ENCODE data around the gene MAP3K19. TPM values are rescaled to one million over a fixed set of nuclear protein-coding genes. Genes with fewer than 3 reads are reported as not detected.
A peak's percentile ranks its signal among the peaks of the same experiment; 100 is the strongest.

Gene MAP3K19
- total RNA-seq, 2 experiments from 2014 or later, result not detected

GRCh38 chr2:135072125-135072997, 25.1 kb upstream of the MAP3K19 start:
- POLR2A ChIA-PET, result no interaction called here
- no peak overlapping the region for H3K4me3 Mint-ChIP-seq
- no peaks in the 10 kb centered on the region for H3K27me3 Mint-ChIP-seq
- no peaks in the 10 kb centered on the region for H3K4me1 Mint-ChIP-seq
- no peak overlapping the region for H3K27ac Mint-ChIP-seq
- H3K9me3 Mint-ChIP-seq, result peaks cover 42% of the 10 kb centered on the region
- DNase-seq, result no peak
- CTCF ChIA-PET, result interaction anchor here (0.6 kb wide), 1 partner anchor 16 kb away, joined by 6 read pairs; no protein-coding TSS in a partner anchor
- peaks cover 59% of the 10 kb centered on the region for H3K36me3 Mint-ChIP-seq (ENCODE audit: low read depth)

- no peak overlapping the region for H3K27ac Mint-ChIP-seq
- DNase-seq, result no peak
- no peak overlapping the region for H3K4me3 Mint-ChIP-seq
- H3K36me3 Mint-ChIP-seq (ENCODE audit: low read depth), result peaks cover 73% of the 10 kb centered on the region
- no peaks in the 10 kb centered on the region for H3K27me3 Mint-ChIP-seq
- H3K9me3 Mint-ChIP-seq, result peaks cover 32% of the 10 kb centered on the region
- ChIA-PET CTCF (interaction anchor here (0.9 to 1.7 kb wide), 2 partner anchors 12 to 15 kb away, joined by 3 to 4 read pairs; partner anchors contain the start of gene RAB3GAP1), POLR2A (no interaction called here)
- H3K4me1 Mint-ChIP-seq, result peaks cover 10% of the 10 kb centered on the region
Observed at GRCh38 chr2:135066710-135067109, 19.5 kb upstream of the MAP3K19 start.

- Mint-ChIP-seq H3K4me3 (no peak overlapping the region), H3K4me1 (peaks cover 11% of the 10 kb centered on the region), H3K27ac (no peak overlapping the region), H3K9me3 (peaks cover 16% of the 10 kb centered on the region), H3K27me3 (no peaks in the 10 kb centered on the region), H3K36me3 (ENCODE audit: low read depth) (peaks cover 70% of the 10 kb centered on the region)
- DNase-seq, result no peak
- ChIA-PET POLR2A (interaction anchor here (0.5 kb wide), 1 partner anchor 188 kb away, joined by 3 read pairs; no protein-coding TSS in a partner anchor), CTCF (interaction anchor here (0.6 to 1.2 kb wide), 2 partner anchors 31 to 519 kb away, joined by 3 read pairs; no protein-coding TSS in a partner anchor)
Observed at GRCh38 chr2:135064149-135064548, 16.9 kb upstream of the MAP3K19 start.

GRCh38 chr2:135063210-135063609, 16.0 kb upstream of the MAP3K19 start:
- H3K4me3 Mint-ChIP-seq, result no peak overlapping the region
- H3K27me3 Mint-ChIP-seq, result no peaks in the 10 kb centered on the region
- H3K9me3 Mint-ChIP-seq, result peaks cover 10% of the 10 kb centered on the region
- H3K4me1 Mint-ChIP-seq, result peaks cover 13% of the 10 kb centered on the region
- no peak for DNase-seq
- peaks cover 68% of the 10 kb centered on the region for H3K36me3 Mint-ChIP-seq (ENCODE audit: low read depth)
- H3K27ac Mint-ChIP-seq, result no peak overlapping the region
- ChIA-PET CTCF (no interaction called here), POLR2A (no interaction called here)

GRCh38 chr2:135059577-135059976, 12.3 kb upstream of the MAP3K19 start:
- Mint-ChIP-seq H3K27ac (no peak overlapping the region), H3K27me3 (no peaks in the 10 kb centered on the region), H3K4me3 (no peak overlapping the region), H3K36me3 (ENCODE audit: low read depth) (peaks cover 65% of the 10 kb centered on the region), H3K4me1 (peaks cover 28% of the 10 kb centered on the region), H3K9me3 (peaks cover 7% of the 10 kb centered on the region)
- DNase-seq, result no peak
- ChIA-PET CTCF (no interaction called here), POLR2A (no interaction called here)

- H3K36me3 Mint-ChIP-seq (ENCODE audit: low read depth), result peaks cover 51% of the 10 kb centered on the region
- no peaks in the 10 kb centered on the region for H3K9me3 Mint-ChIP-seq
- DNase-seq, result no peak
- ChIA-PET POLR2A (no interaction called here), CTCF (interaction anchor here (0.5 to 1.0 kb wide), 2 partner anchors 15 to 53 kb away, joined by 3 to 6 read pairs; no protein-coding TSS in a partner anchor)
- H3K27ac Mint-ChIP-seq, result no peak overlapping the region
- H3K4me3 Mint-ChIP-seq, result no peak overlapping the region
- peaks cover 39% of the 10 kb centered on the region for H3K4me1 Mint-ChIP-seq
- no peaks in the 10 kb centered on the region for H3K27me3 Mint-ChIP-seq
Observed at GRCh38 chr2:135056790-135057189, 9.5 kb upstream of the MAP3K19 start.

GRCh38 chr2:135055182-135055786, 8.0 kb upstream of the MAP3K19 start:
- no peaks in the 10 kb centered on the region for H3K9me3 Mint-ChIP-seq
- peaks cover 40% of the 10 kb centered on the region for H3K36me3 Mint-ChIP-seq (ENCODE audit: low read depth)
- H3K4me3 Mint-ChIP-seq, result no peak overlapping the region
- no peak for DNase-seq
- no peak overlapping the region for H3K27ac Mint-ChIP-seq
- POLR2A ChIA-PET, result no interaction called here
- CTCF ChIA-PET, result interaction anchor here (0.6 to 1.3 kb wide), 3 partner anchors 11 to 375 kb away, joined by 3 to 4 read pairs (median 3); no protein-coding TSS in a partner anchor
- H3K4me1 Mint-ChIP-seq, result peaks cover 48% of the 10 kb centered on the region
- no peaks in the 10 kb centered on the region for H3K27me3 Mint-ChIP-seq

- Mint-ChIP-seq H3K27me3 (no peaks in the 10 kb centered on the region), H3K4me3 (peak overlapping the region; percentile 97), H3K4me1 (peaks cover 51% of the 10 kb centered on the region), H3K9me3 (no peaks in the 10 kb centered on the region), H3K27ac (peak overlapping the region; percentile 100), H3K36me3 (ENCODE audit: low read depth) (peaks cover 29% of the 10 kb centered on the region)
- peak; percentile 33 for DNase-seq
- ChIA-PET CTCF (interaction anchor here (1.3 kb wide), 1 partner anchor 17 kb away, joined by 3 read pairs; no protein-coding TSS in a partner anchor), POLR2A (no interaction called here)
Observed at GRCh38 chr2:135052997-135053474, 5.8 kb upstream of the MAP3K19 start.

GRCh38 chr2:135052042-135052876, 5.0 kb upstream of the MAP3K19 start, which contains the start of gene RAB3GAP1:
RAB3GAP1 (plus strand) TSS chr2:135052292; CDS start chr2:135052308, 16 bp downstream.
- no peaks in the 10 kb centered on the region for H3K27me3 Mint-ChIP-seq
- peak; percentile 94 for DNase-seq
- ChIA-PET POLR2A (no interaction called here), CTCF (interaction anchor here (0.9 kb wide), 1 partner anchor 15 kb away, joined by 3 read pairs; no protein-coding TSS in a partner anchor)
- peaks cover 48% of the 10 kb centered on the region for H3K4me1 Mint-ChIP-seq
- no peaks in the 10 kb centered on the region for H3K9me3 Mint-ChIP-seq
- peak within 1 kb of the TSS; percentile 97 for H3K4me3 Mint-ChIP-seq
- peak within 1 kb of the TSS; percentile 100 for H3K27ac Mint-ChIP-seq
- H3K36me3 Mint-ChIP-seq (ENCODE audit: low read depth), result peaks cover 25% of the 10 kb centered on the region

- Mint-ChIP-seq H3K4me3 (peak overlapping the region; percentile 97), H3K27ac (peak overlapping the region; percentile 63), H3K36me3 (ENCODE audit: low read depth) (peaks cover 18% of the 10 kb centered on the region), H3K27me3 (peaks cover 4% of the 10 kb centered on the region), H3K9me3 (no peaks in the 10 kb centered on the region), H3K4me1 (peaks cover 41% of the 10 kb centered on the region)
- ChIA-PET CTCF (interaction anchor here (1.0 kb wide), 1 partner anchor 689 kb away, joined by 3 read pairs; no protein-coding TSS in a partner anchor), POLR2A (no interaction called here)
- DNase-seq, result no peak
Observed at GRCh38 chr2:135050684-135051083, 3.4 kb upstream of the MAP3K19 start.

GRCh38 chr2:135050132-135050531, 2.9 kb upstream of the MAP3K19 start:
- ChIA-PET CTCF (interaction anchor here (1.0 to 1.1 kb wide), 2 partner anchors 14 to 689 kb away, joined by 3 to 4 read pairs; no protein-coding TSS in a partner anchor), POLR2A (no interaction called here)
- no peak overlapping the region for H3K4me3 Mint-ChIP-seq
- peak overlapping the region; percentile 63 for H3K27ac Mint-ChIP-seq
- H3K36me3 Mint-ChIP-seq (ENCODE audit: low read depth), result peaks cover 16% of the 10 kb centered on the region
- no peaks in the 10 kb centered on the region for H3K9me3 Mint-ChIP-seq
- no peak for DNase-seq
- peaks cover 4% of the 10 kb centered on the region for H3K27me3 Mint-ChIP-seq
- peaks cover 39% of the 10 kb centered on the region for H3K4me1 Mint-ChIP-seq

GRCh38 chr2:135048122-135048521, 875 bp upstream of the MAP3K19 start:
- no peak overlapping the region for H3K27ac Mint-ChIP-seq
- CTCF ChIA-PET, result interaction anchor here (0.6 to 0.7 kb wide), 2 partner anchors 38 to 624 kb away, joined by 3 read pairs; no protein-coding TSS in a partner anchor

More at GRCh38 chr2:135048122-135048521, 875 bp upstream of the MAP3K19 start:
- H3K36me3 Mint-ChIP-seq (ENCODE audit: low read depth), result peaks cover 2% of the 10 kb centered on the region
- no peaks in the 10 kb centered on the region for H3K9me3 Mint-ChIP-seq
- POLR2A ChIA-PET, result no interaction called here
- H3K4me3 Mint-ChIP-seq, result no peak overlapping the region
- peaks cover 20% of the 10 kb centered on the region for H3K4me1 Mint-ChIP-seq
- H3K27me3 Mint-ChIP-seq, result peaks cover 4% of the 10 kb centered on the region
- DNase-seq, result no peak
